ENCODE data around the gene CCNYL1. TPM values are rescaled to one million over a fixed set of nuclear protein-coding genes. Genes with fewer than 3 reads are reported as not detected.

CCNYL1 gene
- polyA plus RNA-seq, 1 of the 3 experiments (the other 2 are of a cell fraction) = 8.7 TPM

- WGBS (ENCODE audit: low lambda C conversion rate) = 95% methylated on average over 1 of the region's 1 CpG
- no peaks in the 10 kb centered on the region for H3K9me2 ChIP-seq
- H3K79me2 ChIP-seq (ENCODE audit: insufficient read depth) = peaks cover 12% of the 10 kb centered on the region; the same call in 1 of the 2 replicates
- no peak overlapping the region for H3K27ac ChIP-seq (ENCODE audit: low read depth in 2 of 2, low read length in 1 of 2)
- no peaks in the 10 kb centered on the region for H3K27me3 ChIP-seq (ENCODE audit: insufficient read depth)
- TF ChIP-seq SIN3A (IDR thresholded peaks at IDR 0.05; ENCODE audit: borderline replicate concordance, low read depth, low read length) = no peak
- TF ChIP-seq FOXJ3 (CRISPR knock-in tag; IDR thresholded peaks at IDR 0.05) = no peak
- TF ChIP-seq NFIC (IDR thresholded peaks at IDR 0.05; ENCODE audit: borderline replicate concordance) = no peak
- no peak for TF ChIP-seq MEF2A (IDR thresholded peaks at IDR 0.05; ENCODE audit: borderline replicate concordance, low read depth)
- TF ChIP-seq RXRA (IDR thresholded peaks at IDR 0.05; ENCODE audit: borderline replicate concordance, low read depth) = no peak
- TF ChIP-seq MXI1 (IDR thresholded peaks at IDR 0.05; ENCODE audit: low read depth, low read length) = no peak
- TF ChIP-seq TAF1 (IDR thresholded peaks at IDR 0.05; ENCODE audit: borderline replicate concordance, low read depth, low read length) = no peak
- TF ChIP-seq TEAD4 (IDR thresholded peaks at IDR 0.05; ENCODE audit: borderline replicate concordance, insufficient read depth) = no peak
- TF ChIP-seq SMC3 (IDR thresholded peaks at IDR 0.05; ENCODE audit: low read depth, low read length) = no peak
- TF ChIP-seq RCOR1 (IDR thresholded peaks at IDR 0.05; ENCODE audit: low read length) = no peak
- no peak for TF ChIP-seq MAX (IDR thresholded peaks at IDR 0.05; ENCODE audit: low read depth)
- H3F3A ChIP-seq (replicated peaks; ENCODE audit: insufficient read depth) = peaks cover 13% of the 10 kb centered on the region
- H3K36me3 ChIP-seq (replicated peaks in 1 of 2; ENCODE audit: control insufficient read depth in 1 of 2, insufficient read depth in 2 of 2, low read length in 1 of 2) = peaks cover 12 to 18% of the 10 kb centered on the region in 2 experiments
- POLR2A ChIA-PET = no interaction called here
- no peak overlapping the region for H3K4me3 ChIP-seq (ENCODE audit: low read depth in 2 of 2, low read length in 1 of 2)
- no peaks in the 10 kb centered on the region for H3K9me3 ChIP-seq
- H3K4me1 ChIP-seq (ENCODE audit: control insufficient read depth in 1 of 2, insufficient read depth in 2 of 2, low read depth in 1 of 2, low read length in 1 of 2) = peaks cover 0 to 11% of the 10 kb centered on the region in 2 experiments; a peak in 1 of 4 replicates
- no peaks in the 10 kb centered on the region for H4K20me1 ChIP-seq (ENCODE audit: insufficient read depth)
- H3K9ac ChIP-seq = no peak overlapping the region
- CTCF ChIA-PET = interaction anchor here (0.9 kb wide), 1 partner anchor 14 kb away, joined by 3 read pairs; no protein-coding TSS in a partner anchor
- no peak overlapping the region for H2AFZ ChIP-seq (ENCODE audit: low read depth)
- no peak overlapping the region for H3K4me2 ChIP-seq
- no peak for DNase-seq
Observed at GRCh38 chr2:207731138-207731537, 19.7 kb downstream of the CCNYL1 start.

- H3K27me3 ChIP-seq (ENCODE audit: insufficient read depth) = no peaks in the 10 kb centered on the region
- CTCF ChIA-PET = interaction anchor here (0.7 to 2.3 kb wide), 15 partner anchors 9 to 751 kb away, joined by 3 to 13 read pairs (median 4); no protein-coding TSS in a partner anchor
- H3K79me2 ChIP-seq (ENCODE audit: insufficient read depth) = peaks cover 4% of the 10 kb centered on the region; the same call in 1 of the 2 replicates
- no peak for DNase-seq
- no peak overlapping the region for H3K4me2 ChIP-seq
- peaks cover 7% of the 10 kb centered on the region for H3F3A ChIP-seq (replicated peaks; ENCODE audit: insufficient read depth)
- WGBS (ENCODE audit: low lambda C conversion rate) = 96% methylated on average over 2 of the region's 2 CpGs
- no peak overlapping the region for H3K9ac ChIP-seq
- H3K36me3 ChIP-seq (replicated peaks in 1 of 2; ENCODE audit: control insufficient read depth in 1 of 2, insufficient read depth in 2 of 2, low read length in 1 of 2) = peaks cover 12 to 32% of the 10 kb centered on the region in 2 experiments
- TF ChIP-seq USF1 (IDR thresholded peaks at IDR 0.05; ENCODE audit: borderline replicate concordance, low read depth) = no peak
- no peak for TF ChIP-seq CTCF (IDR thresholded peaks at IDR 0.05)
- TF ChIP-seq ELF1 (IDR thresholded peaks at IDR 0.05) = no peak
- TF ChIP-seq TCF12 (IDR thresholded peaks at IDR 0.05) = no peak
- TF ChIP-seq GABPA (IDR thresholded peaks at IDR 0.05; ENCODE audit: low read depth) = no peak
- no peak for TF ChIP-seq MXI1 (IDR thresholded peaks at IDR 0.05; ENCODE audit: low read depth, low read length)
- POLR2A ChIA-PET = no interaction called here
- no peak overlapping the region for H2AFZ ChIP-seq (ENCODE audit: low read depth)
- H3K9me3 ChIP-seq = no peaks in the 10 kb centered on the region
- H3K9me2 ChIP-seq = no peaks in the 10 kb centered on the region
- no peaks in the 10 kb centered on the region for H4K20me1 ChIP-seq (ENCODE audit: insufficient read depth)
- no peak overlapping the region for H3K27ac ChIP-seq (ENCODE audit: low read depth in 2 of 2, low read length in 1 of 2)
- H3K4me1 ChIP-seq (ENCODE audit: control insufficient read depth in 1 of 2, insufficient read depth in 2 of 2, low read depth in 1 of 2, low read length in 1 of 2) = no peaks in the 10 kb centered on the region
- H3K4me3 ChIP-seq (ENCODE audit: low read depth in 2 of 2, low read length in 1 of 2) = no peak overlapping the region
Observed at GRCh38 chr2:207733597-207734240, 22.3 kb downstream of the CCNYL1 start.

All from SK-N-SH (cell line).